ENCODE results near the gene PROK1. TPM values are rescaled to one million over a fixed set of nuclear protein-coding genes. Genes with fewer than 3 reads are reported as not detected.

Gene PROK1
- total RNA-seq, 1 experiment from 2014 or later, result not detected

- no peak for ATAC-seq
- Histone ChIP-seq H2AFZ (ENCODE audit: low read length) (no peak overlapping the region), H3K4me2 (ENCODE audit: low read length) (no peak overlapping the region), H3K9me2 (replicated peaks; ENCODE audit: low read length) (no peaks in the 10 kb centered on the region), H3K36me3 (ENCODE audit: low read depth, low read length) (no peaks in the 10 kb centered on the region), H3K9ac (ENCODE audit: low read length) (no peak overlapping the region), H4K20me1 (ENCODE audit: low read length) (no peaks in the 10 kb centered on the region), H3K4me1 (ENCODE audit: insufficient read depth, low read length) (no peaks in the 10 kb centered on the region), H3K27ac (ENCODE audit: low read length) (no peak overlapping the region), H3K79me2 (ENCODE audit: low read length) (no peaks in the 10 kb centered on the region), H3K27me3 (ENCODE audit: low read length) (peaks cover 32% of the 10 kb centered on the region), H3F3A (ENCODE audit: low read length, unreplicated experiment) (no peaks in the 10 kb centered on the region), H3K9me3 (ENCODE audit: low read length) (no peaks in the 10 kb centered on the region), H3K4me3 (ENCODE audit: low read length) (no peak overlapping the region)
- ChIA-PET POLR2A (ENCODE audit: unreplicated experiment) (no interaction called here), CTCF (no interaction called here)
- BruUV-seq (replicated peaks), result no TSS peak
- DNase-seq, result no peak
- intact Hi-C loops (cut with micrococcal nuclease), result no loop called here
- TF ChIP-seq EZH2 (IDR thresholded peaks at IDR 0.05; ENCODE audit: low read length, unreplicated experiment) (no peak), EZH2phosphoT487 (IDR thresholded peaks at IDR 0.05; ENCODE audit: borderline replicate concordance, low read length) (no peak), CTCF (conservative IDR thresholded peaks at IDR 0.05; ENCODE audit: low read depth, low read length) (no peak)
These were observed 22.0 kb upstream of the PROK1 start for GRCh38 chr1:110428946-110429345.

GRCh38 chr1:110430366-110430765 is 20.6 kb upstream of the PROK1 start:
- no peaks in the 10 kb centered on the region for H3K4me1 ChIP-seq (ENCODE audit: insufficient read depth, low read length)
- no peak overlapping the region for H3K4me3 ChIP-seq (ENCODE audit: low read length)
- CTCF ChIA-PET, result no interaction called here
- no peaks in the 10 kb centered on the region for H3K9me2 ChIP-seq (replicated peaks; ENCODE audit: low read length)
- TF ChIP-seq CTCF (conservative IDR thresholded peaks at IDR 0.05; ENCODE audit: low read depth, low read length), result no peak
- no peak for TF ChIP-seq EZH2 (IDR thresholded peaks at IDR 0.05; ENCODE audit: low read length, unreplicated experiment)
- TF ChIP-seq EZH2phosphoT487 (IDR thresholded peaks at IDR 0.05; ENCODE audit: borderline replicate concordance, low read length), result no peak
- no peak overlapping the region for H3K9ac ChIP-seq (ENCODE audit: low read length)
- H3K9me3 ChIP-seq (ENCODE audit: low read length), result no peaks in the 10 kb centered on the region
- no peaks in the 10 kb centered on the region for H3K36me3 ChIP-seq (ENCODE audit: low read depth, low read length)
- intact Hi-C loops (cut with micrococcal nuclease), result no loop called here
- H2AFZ ChIP-seq (ENCODE audit: low read length), result no peak overlapping the region
- no peaks in the 10 kb centered on the region for H3K79me2 ChIP-seq (ENCODE audit: low read length)
- ATAC-seq (no peak), DNase-seq (no peak)
- no peak overlapping the region for H3K27ac ChIP-seq (ENCODE audit: low read length)
- no peak overlapping the region for H3K4me2 ChIP-seq (ENCODE audit: low read length)
- H4K20me1 ChIP-seq (ENCODE audit: low read length), result no peaks in the 10 kb centered on the region
- peaks cover 32% of the 10 kb centered on the region for H3K27me3 ChIP-seq (ENCODE audit: low read length)
- POLR2A ChIA-PET (ENCODE audit: unreplicated experiment), result no interaction called here
- BruUV-seq (replicated peaks), result no TSS peak
- no peaks in the 10 kb centered on the region for H3F3A ChIP-seq (ENCODE audit: low read length, unreplicated experiment)

DNA sequence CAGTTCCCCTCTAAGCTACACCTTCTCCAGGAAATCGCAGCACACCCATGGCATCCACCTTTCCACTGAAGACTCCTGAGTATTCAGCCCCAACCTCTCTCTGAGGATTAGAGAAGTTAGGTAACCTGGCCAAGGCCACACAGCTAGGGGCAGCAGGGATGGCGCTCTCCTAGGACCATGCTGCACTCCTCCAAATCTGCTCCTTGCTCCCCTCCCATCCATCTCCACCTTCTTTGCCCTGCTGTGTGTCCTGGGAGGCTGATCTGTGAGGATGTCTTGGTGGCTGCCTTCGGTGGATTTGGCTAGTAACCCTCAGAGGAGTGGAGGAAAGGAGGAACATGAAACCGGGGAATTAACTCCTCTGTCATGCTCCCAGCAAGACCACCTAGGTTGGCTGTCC is 20.0 kb upstream of the PROK1 start:
- intact Hi-C loops (cut with micrococcal nuclease), result no loop called here
- no peaks in the 10 kb centered on the region for H3K79me2 ChIP-seq (ENCODE audit: low read length)
- no peaks in the 10 kb centered on the region for H3K36me3 ChIP-seq (ENCODE audit: low read depth, low read length)
- DNase-seq, result no peak
- no peak overlapping the region for H3K4me2 ChIP-seq (ENCODE audit: low read length)
- ATAC-seq, result no peak
- no peak overlapping the region for H3K27ac ChIP-seq (ENCODE audit: low read length)
- CTCF ChIA-PET, result no interaction called here
- H3K9me3 ChIP-seq (ENCODE audit: low read length), result no peaks in the 10 kb centered on the region
- no peaks in the 10 kb centered on the region for H3F3A ChIP-seq (ENCODE audit: low read length, unreplicated experiment)
- no peak overlapping the region for H2AFZ ChIP-seq (ENCODE audit: low read length)
- no peak overlapping the region for H3K4me3 ChIP-seq (ENCODE audit: low read length)
- no peak for TF ChIP-seq EZH2phosphoT487 (IDR thresholded peaks at IDR 0.05; ENCODE audit: borderline replicate concordance, low read length)
- TF ChIP-seq CTCF (conservative IDR thresholded peaks at IDR 0.05; ENCODE audit: low read depth, low read length), result no peak
- no peak for TF ChIP-seq EZH2 (IDR thresholded peaks at IDR 0.05; ENCODE audit: low read length, unreplicated experiment)
- POLR2A ChIA-PET (ENCODE audit: unreplicated experiment), result no interaction called here
- no peak overlapping the region for H3K9ac ChIP-seq (ENCODE audit: low read length)
- peaks cover 34% of the 10 kb centered on the region for H3K27me3 ChIP-seq (ENCODE audit: low read length)
- H3K4me1 ChIP-seq (ENCODE audit: insufficient read depth, low read length), result no peaks in the 10 kb centered on the region
- no peaks in the 10 kb centered on the region for H4K20me1 ChIP-seq (ENCODE audit: low read length)
- no peaks in the 10 kb centered on the region for H3K9me2 ChIP-seq (replicated peaks; ENCODE audit: low read length)
- BruUV-seq (replicated peaks), result no TSS peak
